GM19395 (cell line): Measurements from ENCODE around the gene CDK5R1.
"Not testable (repeated sequence)": the region's sequence is repeated elsewhere in the genome, so short reads cannot be mapped to it uniquely, and the experiment has no call there.

Experiments used
- ATAC-seq: cut with Tn5 transposase; IDR thresholded peaks from one replicate; pipeline ENCODE4 v1.9.1; 2021; ENCODE audit warnings: mild to moderate bottlenecking, moderate library complexity; ENCODE audit not compliant: unreplicated experiment

The CDK5R1 gene

DNA sequence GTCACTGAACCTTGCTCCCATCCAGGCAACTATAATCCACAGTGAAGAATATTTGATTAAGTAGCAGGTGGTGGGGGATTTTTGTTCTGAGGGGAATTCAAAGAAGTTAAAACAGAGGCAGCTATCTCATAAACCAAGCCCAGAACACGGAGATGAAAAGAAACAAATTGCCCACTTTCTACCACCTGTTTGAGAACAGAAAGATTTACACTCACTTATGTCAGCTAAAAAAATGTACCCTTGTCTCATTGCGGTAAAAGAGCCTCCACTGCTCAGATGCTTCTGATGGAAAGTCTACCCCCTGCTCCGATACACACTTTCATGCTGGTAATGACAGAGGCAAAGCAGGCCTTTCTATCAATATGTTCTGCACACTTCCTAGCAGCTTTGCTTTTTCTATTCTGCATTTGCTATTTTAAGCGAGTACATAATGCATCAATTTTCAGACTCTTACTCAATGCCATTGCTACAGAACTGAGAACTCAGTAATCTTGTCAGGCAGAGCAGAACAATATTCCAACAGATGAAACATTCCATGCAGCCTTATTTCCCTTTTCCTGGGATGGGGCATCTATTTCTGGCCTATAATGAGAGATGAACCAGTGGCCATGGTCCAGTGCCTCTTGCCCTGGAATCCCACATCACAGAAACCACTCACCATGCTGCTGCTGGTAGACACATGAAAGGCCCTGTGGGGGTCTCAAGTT lies 29.0 kb downstream of the CDK5R1 start:
- ATAC-seq, result no peak

DNA sequence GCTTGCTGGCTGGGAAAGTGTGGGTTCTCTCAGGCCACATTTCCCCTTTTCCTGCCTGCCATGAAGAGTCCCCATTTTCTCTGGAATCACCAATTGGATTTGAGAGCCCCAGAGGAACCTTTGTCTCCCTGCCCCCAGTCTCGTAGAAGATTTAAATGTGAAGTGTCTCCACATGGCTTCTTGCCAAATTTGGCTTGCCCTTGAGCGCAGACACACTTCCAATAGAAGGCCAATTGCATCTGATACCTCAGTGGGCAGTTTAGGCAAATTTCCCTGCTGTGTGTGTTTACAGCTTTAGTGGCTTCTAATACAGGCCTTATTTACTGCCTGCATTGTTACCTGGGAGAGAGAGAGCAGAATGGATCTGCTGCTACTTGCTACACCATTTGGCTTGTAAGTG lies 29.7 kb downstream of the CDK5R1 start:
- no peak for ATAC-seq

GRCh38 chr17:32516940-32517701 lies 30.3 kb downstream of the CDK5R1 start:
- ATAC-seq, result no peak

DNA sequence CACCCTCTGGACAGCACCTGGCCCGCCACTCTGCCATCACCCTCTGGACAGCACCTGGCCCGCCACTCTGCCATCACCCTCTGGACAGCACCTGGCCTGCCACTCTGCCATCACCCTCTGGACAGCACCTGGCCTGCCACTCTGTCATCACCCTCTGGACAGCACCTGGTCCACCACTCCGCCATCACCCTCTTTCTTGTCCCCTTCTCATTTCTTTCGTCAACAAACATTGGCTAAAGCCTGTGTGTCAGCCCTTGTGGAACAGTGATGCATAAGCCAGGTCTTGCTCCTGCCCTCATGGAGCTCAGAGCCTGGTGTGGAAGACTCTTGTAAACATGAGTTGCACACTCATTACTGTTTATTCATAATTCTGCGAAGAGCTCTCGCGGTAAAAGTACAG lies 31.2 kb downstream of the CDK5R1 start:
- no peak for ATAC-seq

GRCh38 chr17:32518646-32519227 lies 31.9 kb downstream of the CDK5R1 start:
- ATAC-seq, result no peak

DNA sequence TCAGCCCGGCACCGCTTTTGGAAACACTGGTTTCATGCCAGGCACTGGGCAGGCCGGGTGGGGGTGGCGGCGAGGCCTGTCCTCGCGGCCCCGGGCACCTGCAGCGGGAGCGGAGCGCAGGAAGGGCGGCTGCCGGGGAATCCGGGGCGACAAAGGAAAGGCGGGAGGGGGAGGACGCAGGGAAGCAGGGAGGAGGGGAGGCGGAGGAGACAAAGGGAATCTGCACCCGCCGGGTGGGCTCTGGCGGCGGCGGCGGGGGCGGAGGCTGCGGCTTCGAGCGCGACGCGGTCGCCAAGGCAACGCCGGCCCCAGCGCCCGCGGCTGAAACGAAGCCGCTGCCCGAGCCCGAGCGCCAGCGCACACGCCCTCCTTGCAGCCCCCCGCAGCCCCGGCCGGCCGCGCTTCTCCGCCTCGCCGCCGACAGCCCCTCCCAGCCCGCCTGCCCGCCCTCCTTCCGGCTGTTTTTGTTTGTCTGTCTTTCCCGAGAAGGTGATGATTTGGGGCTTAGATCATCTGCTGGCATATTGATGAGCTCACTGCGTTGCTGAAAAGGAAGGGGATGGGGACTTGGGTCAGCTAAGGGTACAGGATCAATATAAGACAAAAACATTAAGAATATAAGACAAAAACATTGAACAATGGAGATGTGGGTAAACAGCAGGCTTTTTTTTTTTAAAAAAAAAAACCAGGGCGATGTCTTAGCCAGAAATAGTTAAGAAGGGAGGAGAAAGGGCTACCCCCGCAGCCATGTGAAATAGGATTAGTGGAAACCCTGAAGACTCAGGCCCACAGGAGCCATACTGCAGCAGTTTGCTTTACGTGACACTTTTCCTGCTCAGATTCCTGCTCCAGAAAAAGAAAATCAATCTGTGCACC lies 32.7 kb downstream of the CDK5R1 start:
- no peak for ATAC-seq

GRCh38 chr17:32520104-32520701 lies 33.4 kb downstream of the CDK5R1 start:
- no peak for ATAC-seq

DNA sequence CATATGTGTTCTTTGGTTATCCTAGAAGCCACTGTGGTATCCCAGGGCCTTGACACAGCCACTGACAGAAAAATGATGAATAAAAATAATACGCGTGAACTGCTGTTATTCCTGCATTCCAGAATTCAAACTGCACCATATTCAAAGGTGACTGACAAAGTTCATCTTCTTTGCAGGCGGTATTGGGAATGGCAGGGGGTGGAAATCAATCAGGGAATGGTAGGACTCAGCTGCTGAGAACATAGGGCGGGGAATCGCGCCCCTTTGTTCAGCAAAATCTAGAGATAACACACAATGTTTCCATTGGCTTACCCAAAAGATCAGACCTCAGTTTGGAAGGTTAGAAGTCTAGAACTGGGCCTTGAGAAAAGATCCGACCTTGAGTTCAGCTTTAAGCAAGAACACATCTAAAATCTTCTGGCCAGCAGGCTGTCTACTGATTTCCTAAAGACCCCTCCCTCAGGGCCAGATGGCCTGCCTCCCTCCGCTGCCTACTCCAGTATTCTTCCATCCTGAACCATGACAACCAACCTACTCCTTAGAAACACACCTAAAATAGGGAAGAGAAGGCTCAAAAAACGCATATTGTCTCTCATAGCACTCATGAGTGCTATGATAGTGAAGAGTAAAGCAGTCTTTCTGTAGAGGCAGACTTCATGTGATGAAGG lies 34.1 kb downstream of the CDK5R1 start:
- no peak for ATAC-seq

GRCh38 chr17:32523017-32523680 lies 36.4 kb downstream of the CDK5R1 start:
- peak; percentile 66 for ATAC-seq

DNA sequence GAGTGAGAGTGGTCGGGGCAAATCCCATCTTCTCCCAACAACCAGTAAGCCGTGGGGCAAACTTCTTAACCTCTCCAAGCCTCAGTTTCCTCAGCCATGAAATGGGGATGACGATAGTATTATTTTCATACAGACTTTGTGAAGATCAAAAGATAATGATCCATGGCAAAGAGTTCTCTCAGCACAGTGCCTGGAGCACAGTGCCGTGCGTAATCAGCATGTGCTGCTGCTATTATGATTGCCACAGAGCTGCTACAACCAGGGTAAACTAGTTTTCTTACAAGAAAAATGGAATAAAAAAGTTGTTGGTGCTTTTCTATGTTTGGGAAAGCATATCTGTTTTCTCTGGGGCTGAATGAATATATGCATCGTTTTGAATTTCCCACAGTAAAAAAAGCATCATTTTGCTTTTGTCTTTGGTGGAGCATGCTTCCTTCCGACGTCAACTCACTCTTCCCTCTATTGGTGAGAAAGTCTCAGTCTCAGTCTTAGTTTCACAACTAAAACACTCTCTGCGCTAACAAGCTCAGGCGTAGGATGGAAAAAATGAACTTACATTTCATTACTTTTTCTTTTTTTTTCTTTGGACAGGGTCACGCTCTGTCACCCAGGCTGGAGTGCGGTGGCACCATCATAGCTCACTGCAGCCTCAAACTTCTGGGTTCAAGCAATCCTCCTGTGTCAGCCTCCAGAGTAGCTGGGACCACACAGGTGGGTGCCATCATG lies 37.2 kb downstream of the CDK5R1 start:
- peak; percentile 57 for ATAC-seq

DNA sequence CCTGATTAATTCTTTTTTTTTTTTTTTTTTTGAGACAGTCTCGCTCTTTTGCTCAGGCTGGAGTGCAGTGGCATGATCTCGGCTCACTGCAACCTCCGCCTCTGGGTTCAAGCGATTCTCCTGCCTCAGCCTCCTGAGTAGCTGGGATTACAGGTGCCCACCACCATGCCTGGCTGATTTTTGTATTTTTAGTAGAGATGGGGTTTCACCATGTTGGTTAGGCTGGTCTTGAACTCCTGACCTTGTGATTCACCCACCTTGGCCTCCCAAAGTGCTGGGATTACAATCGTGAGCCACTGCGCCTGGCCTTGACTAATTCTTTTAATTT lies 37.7 kb downstream of the CDK5R1 start:
- ATAC-seq, result not testable (repeated sequence)

DNA sequence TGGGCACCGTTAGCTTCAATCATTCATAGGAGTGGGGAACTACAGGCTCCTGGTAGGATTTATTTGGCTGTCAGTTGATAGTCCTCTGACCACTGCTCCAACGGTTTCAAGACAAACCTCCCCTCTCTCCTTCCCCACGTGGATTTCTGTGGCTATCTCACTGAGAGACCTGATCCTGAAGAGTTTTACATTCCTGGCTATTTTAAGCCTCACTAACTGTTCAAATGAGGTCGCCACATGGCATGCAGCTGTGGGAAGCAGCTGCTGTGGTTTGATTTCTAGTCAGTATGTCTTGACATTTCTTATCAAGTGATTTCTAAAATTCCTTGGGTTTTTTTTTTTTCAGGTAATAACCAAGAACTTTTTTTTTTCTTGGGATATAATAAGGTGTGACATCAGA lies 38.3 kb downstream of the CDK5R1 start:
- ATAC-seq, result no peak

- ATAC-seq, result no peak
Measured at GRCh38 chr17:32527146-32527545, 40.4 kb downstream of the CDK5R1 start.

- no peak for ATAC-seq
Measured at GRCh38 chr17:32528825-32529224, 42.0 kb downstream of the CDK5R1 start.

DNA sequence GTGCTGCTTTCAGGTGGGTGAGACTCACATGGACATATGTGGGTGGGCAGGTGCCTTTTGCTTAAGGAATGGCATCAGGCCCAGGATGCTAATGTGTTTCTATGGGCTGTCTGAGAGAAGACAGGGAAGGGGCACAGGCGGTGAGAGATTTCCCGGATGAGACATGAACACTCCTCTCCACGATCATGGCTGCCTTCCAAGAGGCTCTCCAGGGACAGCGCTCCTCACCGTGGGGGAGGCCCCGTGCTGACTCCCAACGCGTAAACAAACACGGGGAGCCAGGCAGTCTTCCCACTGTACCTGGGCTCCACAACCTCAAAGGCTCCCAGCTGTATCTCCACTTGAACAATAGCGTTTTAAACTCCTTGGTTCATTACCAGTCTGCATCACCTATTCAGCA lies 42.8 kb downstream of the CDK5R1 start:
- ATAC-seq, result no peak

- ATAC-seq, result no peak
Measured at GRCh38 chr17:32533296-32533695, 46.5 kb downstream of the CDK5R1 start.

DNA sequence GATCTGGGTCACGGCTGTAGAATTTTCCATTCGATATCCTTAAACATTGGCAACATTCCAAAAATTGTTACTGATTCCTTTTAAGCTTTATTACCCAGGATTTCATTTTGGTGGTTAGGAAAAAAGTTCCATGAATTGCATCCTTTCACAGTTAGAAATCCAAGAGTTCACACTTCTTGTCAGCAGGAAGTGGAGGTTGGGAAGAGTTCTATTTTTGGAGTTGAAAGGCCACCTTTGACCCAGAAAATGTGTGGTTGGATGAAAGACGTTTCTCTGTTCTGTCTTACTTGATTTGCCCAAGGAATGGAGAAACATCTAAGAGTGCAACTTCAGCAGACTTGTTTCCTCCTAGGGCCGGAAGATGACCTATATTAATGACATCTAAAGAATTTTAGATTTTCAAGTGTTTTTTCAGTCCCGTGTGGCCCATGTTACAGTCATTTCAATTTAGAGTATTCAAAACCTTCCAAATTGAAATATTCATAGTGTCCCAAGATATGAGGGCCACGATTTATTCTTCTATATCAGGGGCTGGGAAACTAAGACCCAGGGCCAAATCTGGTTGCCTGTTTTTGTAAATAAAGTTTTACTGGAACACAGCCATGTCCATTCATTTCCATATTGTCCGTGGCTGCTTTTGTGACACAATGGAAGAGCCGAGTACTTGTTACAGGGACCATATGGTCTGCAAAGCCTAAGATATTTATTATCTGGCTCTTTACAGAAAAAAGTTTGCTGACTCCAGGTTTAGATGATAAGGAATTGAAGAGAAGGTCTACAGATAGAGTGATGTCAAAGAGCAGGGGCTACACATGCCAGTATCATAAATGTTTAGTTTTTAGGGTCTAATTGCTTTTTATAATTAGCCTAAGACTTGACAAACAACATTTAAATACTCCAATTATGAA lies 50.2 kb downstream of the CDK5R1 start:
- ATAC-seq, result no peak
